OCI-LY7 (cell line): ENCODE data around the gene SIPA1L3. TPM values are rescaled to one million over a fixed set of nuclear protein-coding genes. Genes with fewer than 3 reads are reported as not detected.

Source experiments
- BruUV-seq: library from RNA; stranded (reverse); fragments of 400-500 nt; replicated peaks from 2 replicates; lab custom pipeline; 2021; lab: Mats Ljungman, UMichigan
- CTCF ChIA-PET: fragments of 300-600 bp; sonication (Branson Sonifier 250); formaldehyde crosslinking; loops from one replicate; lab custom pipeline; 2022; ENCODE audit warnings: antibody characterized with exemption; ENCODE audit not compliant: unreplicated experiment; lab: Charles Lee
- POLR2A ChIA-PET: fragments of 300-600 bp; sonication (Branson Sonifier 250); formaldehyde crosslinking; loops from one replicate; lab custom pipeline; 2022; ENCODE audit warnings: antibody characterized with exemption; lab: Charles Lee
- DNase-seq: peaks from one replicate; pipeline ENCODE4 v3.0.0-alpha.2; 2015; ENCODE audit warnings: low spot score
- H2AFZ ChIP-seq: fragments of 200-600 bp; sonication (generic), shearing (Covaris generic); 2 replicates; pipeline ENCODE4 v1.6.1; 2014; ENCODE audit warnings: mild to moderate bottlenecking, antibody characterized with exemption, low read length, moderate library complexity
- H3K27ac ChIP-seq: fragments of 200-600 bp; sonication (generic); 2 replicates; pipeline ENCODE4 v1.5.1; 2014; ENCODE audit warnings: mixed run types, low read depth, mild to moderate bottlenecking, moderate library complexity, low read length, inconsistent platforms; ENCODE audit not compliant: poor library complexity, severe bottlenecking
- H3K36me3 ChIP-seq: fragments of 200-600 bp; sonication (generic); 2 replicates; pipeline ENCODE4 v1.6.1; 2014; ENCODE audit warnings: mild to moderate bottlenecking, antibody characterized with exemption, low read length, moderate library complexity, mixed read lengths; ENCODE audit not compliant: insufficient read depth
- H3K4me1 ChIP-seq: fragments of 200-600 bp; sonication (generic); 2 replicates; pipeline ENCODE4 v1.5.1; 2014; ENCODE audit warnings: mild to moderate bottlenecking, low read length; ENCODE audit not compliant: insufficient read depth, poor library complexity, severe bottlenecking
- H3K4me2 ChIP-seq: fragments of 200-600 bp; sonication (generic); 2 replicates; pipeline ENCODE4 v1.6.1; 2014; ENCODE audit warnings: mild to moderate bottlenecking, low read length
- H3K4me3 ChIP-seq: fragments of 200-600 bp; sonication (generic); 2 replicates; pipeline ENCODE4 v1.5.1; 2014; ENCODE audit warnings: mild to moderate bottlenecking, low read depth, low read length; ENCODE audit not compliant: poor library complexity, severe bottlenecking
- H3K79me2 ChIP-seq: fragments of 200-600 bp; sonication (generic); 2 replicates; pipeline ENCODE4 v1.6.1; 2016; ENCODE audit warnings: low read depth, mild to moderate bottlenecking, low read length, moderate library complexity, mixed read lengths; ENCODE audit not compliant: insufficient read depth
- H3K9me2 ChIP-seq: fragments of 200-600 bp; sonication (generic); 2 replicates; pipeline ENCODE4 v1.6.1; 2016; ENCODE audit warnings: mild to moderate bottlenecking, low read length, mixed read lengths; ENCODE audit not compliant: insufficient read depth
- H3K9me3 ChIP-seq: fragments of 200-600 bp; sonication (generic); 2 replicates; pipeline ENCODE4 v1.6.1; 2014; ENCODE audit warnings: mild to moderate bottlenecking, mixed run types, low read length, mixed read lengths
- H4K20me1 ChIP-seq: fragments of 200-600 bp; sonication (generic); 2 replicates; pipeline ENCODE4 v1.6.1; 2014; ENCODE audit warnings: mild to moderate bottlenecking, antibody characterized with exemption, low read length, moderate library complexity, mixed read lengths; ENCODE audit not compliant: insufficient read depth
- EZH2phosphoT487 ChIP-seq: fragments of 200-600 bp; sonication (generic); IDR thresholded peaks from 2 replicates; pipeline ENCODE4 v1.6.1; 2018; ENCODE audit warnings: low read depth, borderline replicate concordance, mild to moderate bottlenecking, mixed run types, antibody characterized with exemption, low read length, moderate library complexity, mixed read lengths
- intact Hi-C: fragments of 100-400 bp; cut with micrococcal nuclease; formaldehyde crosslinking; loops from one replicate; pipeline ENCODE4 v1.10.0; 2022; ENCODE audit not compliant: unreplicated experiment
- total RNA-seq, 2 experiments: library from RNA; depleted of rRNA in 1 of 2; stranded (reverse); fragments of >200 nt in 1 of 2; shearing (Covaris generic) in 1 of 2; gene quantifications; 2 replicates each; pipeline ENCODE4 v1.2.3, GENCODE V29; 2014 to 2022
- TF ChIP-seq, protein P1 (sequence below): fragments of 200-600 bp; sonication (generic); conservative IDR thresholded peaks from 2 replicates; pipeline ENCODE4 v1.5.1; 2014; ENCODE audit warnings: mild to moderate bottlenecking, antibody characterized with exemption, low read length, moderate library complexity, mixed read lengths

Gene SIPA1L3
- total RNA-seq, 2 experiments from 2014 or later, result 21.2 to 84.4 TPM

DNA sequence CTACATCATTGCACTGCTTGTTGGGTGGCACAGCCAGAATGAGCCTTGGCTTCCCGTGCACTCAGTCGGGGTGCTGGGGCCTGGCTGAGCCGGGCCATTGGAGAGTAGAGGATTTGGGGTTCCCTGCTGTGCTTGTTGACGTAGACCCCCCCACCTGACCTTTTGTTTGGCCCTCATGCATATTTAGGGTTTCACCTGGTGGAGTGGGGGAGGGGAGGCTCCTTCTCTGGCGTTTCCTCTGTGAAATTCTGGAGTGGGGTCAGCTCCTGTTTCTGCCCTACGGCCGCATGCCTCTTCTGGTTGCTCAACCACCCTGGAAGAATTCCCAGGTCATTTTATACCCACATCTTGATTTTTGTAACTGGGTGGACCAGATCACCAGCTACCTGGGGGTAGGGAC, 82.8 kb downstream of the SIPA1L3 start:
- BruUV-seq, result no TSS peak

DNA sequence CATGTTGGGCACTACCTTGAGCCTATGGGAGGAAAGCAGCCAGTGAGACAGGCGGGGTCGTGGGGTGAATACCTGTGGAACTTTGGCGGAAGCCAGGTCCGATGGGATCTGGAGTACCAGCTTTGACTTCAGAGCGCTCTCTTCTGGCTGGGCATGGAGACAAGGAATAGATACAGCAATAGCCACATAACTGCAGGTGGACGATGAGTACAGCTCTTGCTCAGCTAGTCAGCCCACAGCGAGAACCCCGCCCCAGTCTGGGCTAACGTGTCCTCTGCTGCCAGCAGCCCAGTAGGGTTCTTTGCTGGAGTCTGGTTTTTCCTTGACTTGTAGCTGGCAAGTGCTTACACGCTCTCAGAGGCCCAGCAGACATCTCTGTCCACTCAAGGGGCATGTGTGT, 83.4 kb downstream of the SIPA1L3 start:
- no peak overlapping the region for H3K4me2 ChIP-seq
- H3K9me2 ChIP-seq, result no peaks in the 10 kb centered on the region
- H3K79me2 ChIP-seq, result peaks cover 29% of the 10 kb centered on the region; the same call in 1 of the 2 replicates
- H3K4me3 ChIP-seq, result no peak overlapping the region
- ChIA-PET POLR2A (interaction anchor here (3.7 kb wide), 1 partner anchor 13 kb away, joined by 10 read pairs; no protein-coding TSS in a partner anchor), CTCF (no interaction called here)
- intact Hi-C loops, result no loop called here
- no peaks in the 10 kb centered on the region for H3K9me3 ChIP-seq
- peaks cover 10% of the 10 kb centered on the region; the same call in 1 of the 2 replicates for H3K36me3 ChIP-seq
- no peak for DNase-seq
- no peak overlapping the region for H2AFZ ChIP-seq
- H3K4me1 ChIP-seq, result peaks cover 36% of the 10 kb centered on the region
- H4K20me1 ChIP-seq, result no peaks in the 10 kb centered on the region
- no TSS peak for BruUV-seq
- TF ChIP-seq, protein P1, sequence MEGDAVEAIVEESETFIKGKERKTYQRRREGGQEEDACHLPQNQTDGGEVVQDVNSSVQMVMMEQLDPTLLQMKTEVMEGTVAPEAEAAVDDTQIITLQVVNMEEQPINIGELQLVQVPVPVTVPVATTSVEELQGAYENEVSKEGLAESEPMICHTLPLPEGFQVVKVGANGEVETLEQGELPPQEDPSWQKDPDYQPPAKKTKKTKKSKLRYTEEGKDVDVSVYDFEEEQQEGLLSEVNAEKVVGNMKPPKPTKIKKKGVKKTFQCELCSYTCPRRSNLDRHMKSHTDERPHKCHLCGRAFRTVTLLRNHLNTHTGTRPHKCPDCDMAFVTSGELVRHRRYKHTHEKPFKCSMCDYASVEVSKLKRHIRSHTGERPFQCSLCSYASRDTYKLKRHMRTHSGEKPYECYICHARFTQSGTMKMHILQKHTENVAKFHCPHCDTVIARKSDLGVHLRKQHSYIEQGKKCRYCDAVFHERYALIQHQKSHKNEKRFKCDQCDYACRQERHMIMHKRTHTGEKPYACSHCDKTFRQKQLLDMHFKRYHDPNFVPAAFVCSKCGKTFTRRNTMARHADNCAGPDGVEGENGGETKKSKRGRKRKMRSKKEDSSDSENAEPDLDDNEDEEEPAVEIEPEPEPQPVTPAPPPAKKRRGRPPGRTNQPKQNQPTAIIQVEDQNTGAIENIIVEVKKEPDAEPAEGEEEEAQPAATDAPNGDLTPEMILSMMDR, result no peak
- TF ChIP-seq EZH2phosphoT487, result no peak
- no peak overlapping the region for H3K27ac ChIP-seq

More for the DNA sequence above, 82.8 kb downstream of the SIPA1L3 start:
- Histone ChIP-seq H3K4me2 (no peak overlapping the region), H3K9me3 (no peaks in the 10 kb centered on the region), H4K20me1 (no peaks in the 10 kb centered on the region), H3K4me3 (no peak overlapping the region), H3K27ac (no peak overlapping the region), H3K4me1 (peaks cover 41% of the 10 kb centered on the region), H3K36me3 (peaks cover 10% of the 10 kb centered on the region; the same call in 1 of the 2 replicates), H2AFZ (no peak overlapping the region), H3K79me2 (peaks cover 29% of the 10 kb centered on the region; the same call in 1 of the 2 replicates), H3K9me2 (no peaks in the 10 kb centered on the region)
- intact Hi-C loops, result no loop called here
- POLR2A ChIA-PET, result interaction anchor here (1.2 to 3.7 kb wide), 3 partner anchors 9 to 66 kb away, joined by 4 to 10 read pairs (median 7); no protein-coding TSS in a partner anchor
- CTCF ChIA-PET, result no interaction called here
- DNase-seq, result no peak
- no peak for TF ChIP-seq EZH2phosphoT487
- TF ChIP-seq, protein P1, result no peak

GRCh38 chr19:37991176-37991835, 84.3 kb downstream of the SIPA1L3 start:
- DNase-seq, result no peak
- no TSS peak for BruUV-seq
- Histone ChIP-seq H3K27ac (no peak overlapping the region), H3K9me2 (no peaks in the 10 kb centered on the region), H3K79me2 (peaks cover 25% of the 10 kb centered on the region; the same call in 1 of the 2 replicates), H2AFZ (no peak overlapping the region), H3K9me3 (no peaks in the 10 kb centered on the region), H3K4me3 (no peak overlapping the region), H3K4me1 (peaks cover 26% of the 10 kb centered on the region), H4K20me1 (no peaks in the 10 kb centered on the region), H3K4me2 (no peak overlapping the region), H3K36me3 (peaks cover 10% of the 10 kb centered on the region; the same call in 1 of the 2 replicates)
- ChIA-PET POLR2A (interaction anchor here (2.0 to 3.7 kb wide), 2 partner anchors 12 to 85 kb away, joined by 5 to 10 read pairs; partner anchors contain the start of genes SIPA1L3 and WDR87), CTCF (no interaction called here)
- intact Hi-C loops, result no loop called here
- TF ChIP-seq, protein P1, result no peak
- no peak for TF ChIP-seq EZH2phosphoT487
